Suprapubic skin (tissue), 4 donors: ENCODE measurements around the gene SLC40A1. TPM values are rescaled to one million over a fixed set of nuclear protein-coding genes. Genes with fewer than 3 reads are reported as not detected.
A peak's percentile ranks its signal among the peaks of the same experiment; 100 is the strongest.

Experiments
- DNase-seq, 2 donors: peaks; one replicate each; pipeline ENCODE4 v3.0.0-alpha.2; 2019; ENCODE audit warnings: low spot score in 2 of 2
- H3K27ac ChIP-seq: fragments of 200-600 bp; sonication (generic); one replicate; pipeline ENCODE4 v1.5.1; 2019
- H3K27me3 ChIP-seq: fragments of 200-600 bp; sonication (generic); one replicate; pipeline ENCODE4 v1.5.1; 2019
- H3K36me3 ChIP-seq: fragments of 200-600 bp; sonication (generic); one replicate; pipeline ENCODE4 v1.5.1; 2019
- H3K4me1 ChIP-seq: fragments of 200-600 bp; sonication (generic); one replicate; pipeline ENCODE4 v1.5.1; 2019
- H3K4me3 ChIP-seq: fragments of 200-600 bp; sonication (generic); one replicate; pipeline ENCODE4 v1.5.1; 2019; ENCODE audit warnings: mild to moderate bottlenecking
- H3K9me3 ChIP-seq: fragments of 200-600 bp; sonication (generic); one replicate; pipeline ENCODE4 v1.5.1; 2019
- CTCF ChIP-seq, 2 donors: fragments of 200-600 bp in 1 of 2; fragments of 450-650 bp in 1 of 2; sonication (generic) in 1 of 2; IDR thresholded peaks; one replicate each; pipeline ENCODE4 v1.5.1; 2016 to 2019; ENCODE audit warnings: antibody characterized with exemption in 2 of 2, mild to moderate bottlenecking in 1 of 2, moderate library complexity in 1 of 2
- EP300 ChIP-seq: sonication (generic); formaldehyde crosslinking; IDR thresholded peaks from one replicate; pipeline ENCODE4 v1.6.1; 2017; ENCODE audit warnings: antibody characterized with exemption
- POLR2A ChIP-seq, 2 donors: fragments of 450-650 bp; IDR thresholded peaks; one replicate each; pipeline ENCODE4 v1.6.1; 2017; ENCODE audit warnings: antibody characterized with exemption in 2 of 2, mild to moderate bottlenecking in 2 of 2, moderate library complexity in 2 of 2
- POLR2AphosphoS5 ChIP-seq, 3 donors: sonication (generic); formaldehyde crosslinking; IDR thresholded peaks; one replicate each; pipeline ENCODE4 v1.6.1; 2017; ENCODE audit warnings: antibody characterized with exemption in 3 of 3
- WGBS: methylation state at CpG from one replicate; pipeline ENCODE4 v1.1.5; 2018; 5-methylcytosine and 5-hydroxymethylcytosine counted together
- total RNA-seq, 4 donors: library from RNA; depleted of rRNA; stranded (reverse); fragments of >200 nt; gene quantifications; one replicate each; pipeline ENCODE4 v1.1.0, GENCODE V29; 2016

SLC40A1 gene
- total RNA-seq, 4 donors from 2014 or later = 17.2 to 33.6 (median 19.6) TPM

- Histone ChIP-seq H3K9me3 (no peaks in the 10 kb centered on the region), H3K4me1 (peaks cover 39% of the 10 kb centered on the region), H3K36me3 (no peaks in the 10 kb centered on the region), H3K27me3 (no peaks in the 10 kb centered on the region), H3K4me3 (no peak overlapping the region), H3K27ac (no peak overlapping the region)
- no peak for DNase-seq
- 94% methylated on average over 1 of the region's 1 CpG for WGBS
- TF ChIP-seq POLR2A (IDR thresholded peaks at IDR 0.05) (no peak), EP300 (no peak), CTCF (IDR thresholded peaks at IDR 0.05) (no peak), POLR2AphosphoS5 (IDR thresholded peaks at IDR 0.05) (no peak)
Measured at GRCh38 chr2:189543367-189543766, 37.2 kb downstream of the SLC40A1 start.

GRCh38 chr2:189542145-189542882, 38.3 kb downstream of the SLC40A1 start:
- Histone ChIP-seq H3K27ac (peak overlapping the region; percentile 46), H3K4me1 (peaks cover 39% of the 10 kb centered on the region), H3K36me3 (no peaks in the 10 kb centered on the region), H3K4me3 (no peak overlapping the region), H3K27me3 (no peaks in the 10 kb centered on the region), H3K9me3 (no peaks in the 10 kb centered on the region)
- TF ChIP-seq POLR2A (IDR thresholded peaks at IDR 0.05) (no peak), POLR2AphosphoS5 (IDR thresholded peaks at IDR 0.05) (no peak)
- no peak for DNase-seq
- 73% methylated on average over 6 of the region's 6 CpGs for WGBS

- Histone ChIP-seq H3K27ac (peak overlapping the region; percentile 46), H3K4me1 (peaks cover 39% of the 10 kb centered on the region), H3K4me3 (no peak overlapping the region), H3K27me3 (no peaks in the 10 kb centered on the region), H3K9me3 (no peaks in the 10 kb centered on the region), H3K36me3 (no peaks in the 10 kb centered on the region)
- TF ChIP-seq POLR2AphosphoS5 (IDR thresholded peaks at IDR 0.05) (no peak), CTCF (IDR thresholded peaks at IDR 0.05) (no peak), POLR2A (IDR thresholded peaks at IDR 0.05) (no peak), EP300 (no peak)
- no peak for DNase-seq
- 50% methylated on average over 5 of the region's 5 CpGs for WGBS
Measured at GRCh38 chr2:189541591-189541990, 39.0 kb downstream of the SLC40A1 start.

GRCh38 chr2:189540551-189540950, 40.0 kb downstream of the SLC40A1 start:
- H3K27me3 ChIP-seq = no peaks in the 10 kb centered on the region
- DNase-seq = no peak
- no peaks in the 10 kb centered on the region for H3K9me3 ChIP-seq
- peaks cover 39% of the 10 kb centered on the region for H3K4me1 ChIP-seq
- H3K4me3 ChIP-seq = no peak overlapping the region
- H3K27ac ChIP-seq = peak overlapping the region; percentile 46
- no peaks in the 10 kb centered on the region for H3K36me3 ChIP-seq
- 52% methylated on average over 1 of the region's 1 CpG for WGBS
- TF ChIP-seq EP300 (no peak), POLR2AphosphoS5 (IDR thresholded peaks at IDR 0.05) (no peak), POLR2A (IDR thresholded peaks at IDR 0.05) (no peak), CTCF (IDR thresholded peaks at IDR 0.05) (no peak)

GRCh38 chr2:189538402-189538801, 42.2 kb downstream of the SLC40A1 start:
- Histone ChIP-seq H3K36me3 (no peaks in the 10 kb centered on the region), H3K4me1 (peaks cover 39% of the 10 kb centered on the region), H3K9me3 (no peaks in the 10 kb centered on the region), H3K4me3 (no peak overlapping the region), H3K27ac (no peak overlapping the region), H3K27me3 (no peaks in the 10 kb centered on the region)
- WGBS = 88% methylated on average over 1 of the region's 1 CpG
- TF ChIP-seq POLR2AphosphoS5 (IDR thresholded peaks at IDR 0.05) = no peak
- no peak for TF ChIP-seq EP300
- no peak for TF ChIP-seq CTCF (IDR thresholded peaks at IDR 0.05)
- TF ChIP-seq POLR2A (IDR thresholded peaks at IDR 0.05) = no peak
- DNase-seq = no peak
